Pancreas (tissue), 10 donors: ENCODE results near the gene MAD1L1. TPM values are rescaled to one million over a fixed set of nuclear protein-coding genes. Genes with fewer than 3 reads are reported as not detected.

ENCODE experiments used
- ATAC-seq, 4 donors: fragments of 200-7000 bp; cut with Tn5 transposase; one replicate each; pipeline versions ENCODE4 v1.8.0 to v1.9.1; 2020; ENCODE audit warnings: mild to moderate bottlenecking in 4 of 4, moderate library complexity in 4 of 4
- DNase-seq, 6 donors: peaks; one replicate each; pipeline ENCODE4 v3.0.0-alpha.2; 2020
- FAIRE-seq: peaks from 2 replicates; lab custom pipeline; 2012; peaks lifted over from hg19 to GRCh38; lab: Jason Lieb, UNC
- H3K27ac ChIP-seq, 4 donors: fragments of 200-600 bp; sonication (generic); 1 replicate in 3 of 4; 2 replicates in 1 of 4; pipeline versions ENCODE4 v1.5.0 to v1.8.0; 2020
- H3K27me3 ChIP-seq, 4 donors: fragments of 200-600 bp; one replicate each; pipeline ENCODE4 v1.8.0; 2021
- H3K36me3 ChIP-seq, 3 donors: fragments of 200-600 bp; sonication (generic) in 1 of 3; one replicate each; pipeline versions ENCODE4 v1.5.0 to v1.8.0; 2020 to 2021
- H3K4me1 ChIP-seq, 3 donors: fragments of 200-600 bp; one replicate each; pipeline ENCODE4 v1.8.0; 2021
- H3K4me3 ChIP-seq, 4 donors: fragments of 200-600 bp; sonication (generic) in 2 of 4; one replicate each; pipeline versions ENCODE4 v1.5.0 to v1.8.0; 2020 to 2021
- H3K9me3 ChIP-seq, 4 donors: fragments of 200-600 bp; one replicate each; pipeline ENCODE4 v1.8.0; 2021
- CTCF ChIP-seq, 4 donors: fragments of 200-600 bp; sonication (generic) in 3 of 4; IDR thresholded peaks; one replicate each; pipeline versions ENCODE4 v1.5.0 to v1.8.0; 2021; ENCODE audit warnings: antibody characterized with exemption in 4 of 4
- WGBS, 2 donors: extraction: QIAGEN DNeasy Blood & Tissue Kit; methylation state at CpG; one replicate each; pipeline ENCODE4 v1.1.7; 2013; 5-methylcytosine and 5-hydroxymethylcytosine counted together
- intact Hi-C, 3 donors: fragments of 100-400 bp; cut with DNase I; formaldehyde crosslinking; loops; one replicate each; pipeline versions ENCODE4 v1.11.1 to v1.14.2; 2022
- polyA plus RNA-seq, 2 donors: library from polyadenylated mRNA; stranded (reverse); fragments of 200-250 nt; gene quantifications; one replicate each; pipeline ENCODE4 v1.2.3, GENCODE V29; 2013
- total RNA-seq, 6 donors: library from RNA; stranded (reverse); fragmentation: NEBNext Ultra II Directional in 4 of 6; extraction: Animal tissue kit (Norgen Biotek cat#: 25700) in 4 of 6; gene quantifications; one replicate each; pipeline versions ENCODE4 v1.2.1 to v1.2.4, GENCODE V29; 2021 to 2023
- donor health status: healthy with polysubstance abuse.
- donor health status: DM: no; HTN: no; CAD: no; lungs with moderate emphysema.
- donor health status: DM: no; HTN: no; CAD: no.
- donor health status: control.
- donor health status: control.
- donor health status: Bipolar disorder and iron deficiency.
- donor health status: DM: yes; HTN: yes; CAD: no.
- donor health status: DM: no; HTN: no; CAD: no.
- donor health status: DM: no; HTN: no; CAD: no.
- donor health status: DM: yes; HTN: yes; CAD: no.

The MAD1L1 gene
- total and polyA plus RNA-seq, 8 donors: 9.8 to 28.2 (median 11.9) TPM

GRCh38 chr7:2230226-2230625 is 2.5 kb downstream of the MAD1L1 start:
- intact Hi-C loops: no loop called here
- no peaks in the 10 kb centered on the region for H3K9me3 ChIP-seq
- no peak for TF ChIP-seq CTCF (IDR thresholded peaks at IDR 0.05)
- ATAC-seq: no peak
- peaks cover 0 to 9% (median 0%) of the 10 kb centered on the region in 3 donors for H3K4me1 ChIP-seq
- 90 to 93% methylated on average over 8 of the region's 8 CpGs for WGBS, 2 donors
- H3K4me3 ChIP-seq: no peak overlapping the region
- FAIRE-seq: no peak
- H3K27ac ChIP-seq: no peak overlapping the region
- H3K27me3 ChIP-seq: no peaks in the 10 kb centered on the region
- no peak for DNase-seq
- no peaks in the 10 kb centered on the region for H3K36me3 ChIP-seq

GRCh38 chr7:2229467-2229866 is 3.3 kb downstream of the MAD1L1 start:
- FAIRE-seq (no peak), DNase-seq (peak in 1 of 6 donors; percentile 34), ATAC-seq (no peak)
- intact Hi-C loops: no loop called here
- 92 to 93% methylated on average over 7 of the region's 7 CpGs for WGBS, 2 donors
- TF ChIP-seq CTCF (IDR thresholded peaks at IDR 0.05): no peak
- Histone ChIP-seq H3K9me3 (no peaks in the 10 kb centered on the region), H3K36me3 (no peaks in the 10 kb centered on the region), H3K27ac (no peak overlapping the region), H3K4me3 (no peak overlapping the region), H3K27me3 (no peaks in the 10 kb centered on the region), H3K4me1 (peaks cover 0 to 9% (median 0%) of the 10 kb centered on the region in 3 donors)

GRCh38 chr7:2228921-2229320 is 3.8 kb downstream of the MAD1L1 start:
- 88 to 91% methylated on average over 8 of the region's 8 CpGs for WGBS, 2 donors
- no peak for DNase-seq
- Histone ChIP-seq H3K27ac (no peak overlapping the region), H3K27me3 (no peaks in the 10 kb centered on the region), H3K4me3 (no peak overlapping the region), H3K36me3 (no peaks in the 10 kb centered on the region), H3K4me1 (peaks cover 0 to 9% (median 0%) of the 10 kb centered on the region in 3 donors), H3K9me3 (no peaks in the 10 kb centered on the region)
- FAIRE-seq: no peak
- ATAC-seq: no peak
- intact Hi-C loops: no loop called here
- no peak for TF ChIP-seq CTCF (IDR thresholded peaks at IDR 0.05)

- 81 to 84% methylated on average over 15 of the region's 15 CpGs for WGBS, 2 donors
- intact Hi-C loops: no loop called here
- Histone ChIP-seq H3K9me3 (no peaks in the 10 kb centered on the region), H3K27me3 (no peaks in the 10 kb centered on the region), H3K4me1 (peaks cover 0 to 5% (median 0%) of the 10 kb centered on the region in 3 donors), H3K4me3 (no peak overlapping the region), H3K36me3 (no peaks in the 10 kb centered on the region), H3K27ac (no peak overlapping the region)
- no peak for FAIRE-seq
- DNase-seq: no peak
- no peak for TF ChIP-seq CTCF (IDR thresholded peaks at IDR 0.05)
- ATAC-seq: no peak
Measured at GRCh38 chr7:2227699-2228098, 5.0 kb downstream of the MAD1L1 start.

- TF ChIP-seq CTCF (IDR thresholded peaks at IDR 0.05): no peak
- Histone ChIP-seq H3K27ac (no peak overlapping the region), H3K4me1 (no peaks in the 10 kb centered on the region), H3K9me3 (no peaks in the 10 kb centered on the region), H3K27me3 (no peaks in the 10 kb centered on the region), H3K36me3 (no peaks in the 10 kb centered on the region), H3K4me3 (no peak overlapping the region)
- WGBS, 2 donors: 93 to 96% methylated on average over 13 of the region's 13 CpGs
- ATAC-seq (no peak), FAIRE-seq (no peak), DNase-seq (no peak)
- intact Hi-C loops: no loop called here
Measured at GRCh38 chr7:2225830-2226229, 6.9 kb downstream of the MAD1L1 start.
